MM.1S (cell line): ENCODE data around the gene CPXM2.

Experiments used
- DNase-seq: peaks from one replicate; pipeline ENCODE4 v3.0.0-alpha.2; 2015
- H2AFZ ChIP-seq: fragments of 300-600 bp; sonication (generic); 2 replicates; pipeline ENCODE4 v1.6.0; 2016; ENCODE audit warnings: antibody characterized with exemption, low read length
- H3F3A ChIP-seq: fragments of 300-600 bp; sonication (generic); 2 replicates; pipeline ENCODE4 v1.6.1; 2016; ENCODE audit warnings: mild to moderate bottlenecking, antibody characterized with exemption, low read length, moderate library complexity, mixed read lengths; ENCODE audit not compliant: insufficient read depth
- H3K27ac ChIP-seq: fragments of 300-600 bp; sonication (generic); 2 replicates; pipeline ENCODE4 v1.5.1; 2016; ENCODE audit warnings: mild to moderate bottlenecking, low read length
- H3K27me3 ChIP-seq: fragments of 300-600 bp; sonication (generic); replicated peaks from 2 replicates; pipeline ENCODE4 v1.6.0; 2016; ENCODE audit warnings: low read length; ENCODE audit not compliant: insufficient read depth
- H3K36me3 ChIP-seq: fragments of 300-600 bp; sonication (generic); replicated peaks from 2 replicates; pipeline ENCODE4 v1.6.1; 2016; ENCODE audit warnings: mild to moderate bottlenecking, low read length, mixed read lengths; ENCODE audit not compliant: insufficient read depth
- H3K4me1 ChIP-seq: fragments of 300-600 bp; sonication (generic); 2 replicates; pipeline ENCODE4 v1.6.1; 2016; ENCODE audit warnings: low read length, mixed read lengths
- H3K4me2 ChIP-seq: fragments of 300-600 bp; sonication (generic); 2 replicates; pipeline ENCODE4 v1.6.0; 2016; ENCODE audit warnings: low read depth, low read length
- H3K4me3 ChIP-seq: fragments of 300-600 bp; sonication (generic); 2 replicates; pipeline ENCODE4 v1.5.1; 2016; ENCODE audit warnings: low read length, mixed read lengths
- H3K79me2 ChIP-seq: fragments of 300-600 bp; sonication (generic); 2 replicates; pipeline ENCODE4 v1.6.1; 2016; ENCODE audit warnings: mixed run types, low read length, mixed read lengths
- H3K9ac ChIP-seq: fragments of 300-600 bp; sonication (generic); 2 replicates; pipeline ENCODE4 v1.6.1; 2016; ENCODE audit warnings: low read length, mixed read lengths
- H3K9me2 ChIP-seq: fragments of 300-600 bp; sonication (generic); replicated peaks from 2 replicates; pipeline ENCODE4 v1.6.1; 2016; ENCODE audit warnings: mild to moderate bottlenecking, low read length, mixed read lengths; ENCODE audit not compliant: insufficient read depth
- H3K9me3 ChIP-seq: fragments of 300-600 bp; sonication (generic); replicated peaks from 2 replicates; pipeline ENCODE4 v1.6.1; 2016; ENCODE audit warnings: mild to moderate bottlenecking, low read length, mixed read lengths; ENCODE audit not compliant: insufficient read depth
- H4K20me1 ChIP-seq: fragments of 300-600 bp; sonication (generic); 2 replicates; pipeline ENCODE4 v1.6.1; 2016; ENCODE audit warnings: mild to moderate bottlenecking, low read length, moderate library complexity, mixed read lengths; ENCODE audit not compliant: insufficient read depth
- CTCF ChIP-seq: fragments of 300-600 bp; sonication (generic); IDR thresholded peaks from 2 replicates; pipeline ENCODE4 v1.5.1; 2016; ENCODE audit warnings: antibody characterized with exemption, low read length, mixed read lengths
- EZH2 ChIP-seq: fragments of 300-600 bp; sonication (generic); optimal IDR thresholded peaks from 2 replicates; pipeline ENCODE3; 2017; ENCODE audit warnings: low read depth, mild to moderate bottlenecking, antibody characterized with exemption, low read length, mixed read lengths
- EZH2phosphoT487 ChIP-seq: fragments of 300-600 bp; sonication (generic); IDR thresholded peaks from 2 replicates; pipeline ENCODE4 v1.6.1; 2018; ENCODE audit warnings: antibody characterized with exemption, low read length

CPXM2 gene

GRCh38 chr10:123831259-123831658 lies 60.3 kb downstream of the CPXM2 start:
- no peak for DNase-seq
- Histone ChIP-seq H3K79me2 (no peaks in the 10 kb centered on the region), H3K4me3 (no peak overlapping the region), H3K9me3 (no peaks in the 10 kb centered on the region), H3K9me2 (no peaks in the 10 kb centered on the region), H2AFZ (no peak overlapping the region), H3K36me3 (no peaks in the 10 kb centered on the region), H3K27me3 (no peaks in the 10 kb centered on the region), H3K9ac (no peak overlapping the region), H3K4me2 (no peak overlapping the region), H3K27ac (no peak overlapping the region), H3K4me1 (no peaks in the 10 kb centered on the region), H3F3A (no peaks in the 10 kb centered on the region), H4K20me1 (no peaks in the 10 kb centered on the region)
- TF ChIP-seq EZH2: no peak
- TF ChIP-seq CTCF: no peak
- TF ChIP-seq EZH2phosphoT487: no peak

GRCh38 chr10:123821136-123821535 lies 70.5 kb downstream of the CPXM2 start:
- DNase-seq: no peak
- Histone ChIP-seq H3K9me2 (no peaks in the 10 kb centered on the region), H3K4me3 (no peak overlapping the region), H3K27ac (no peak overlapping the region), H3K9me3 (no peaks in the 10 kb centered on the region), H3K4me1 (no peaks in the 10 kb centered on the region), H2AFZ (no peak overlapping the region), H3K79me2 (no peaks in the 10 kb centered on the region), H3K9ac (no peak overlapping the region), H3K27me3 (no peaks in the 10 kb centered on the region), H3K4me2 (no peak overlapping the region), H4K20me1 (no peaks in the 10 kb centered on the region), H3K36me3 (no peaks in the 10 kb centered on the region), H3F3A (no peaks in the 10 kb centered on the region)
- TF ChIP-seq CTCF: no peak
- TF ChIP-seq EZH2phosphoT487: no peak
- no peak for TF ChIP-seq EZH2

GRCh38 chr10:123809632-123810031 lies 82.0 kb downstream of the CPXM2 start:
- H3K4me3 ChIP-seq: no peak overlapping the region
- H3K9me2 ChIP-seq: no peaks in the 10 kb centered on the region
- no peaks in the 10 kb centered on the region for H3F3A ChIP-seq
- no peak overlapping the region for H2AFZ ChIP-seq
- H3K4me1 ChIP-seq: no peaks in the 10 kb centered on the region
- H3K27me3 ChIP-seq: no peaks in the 10 kb centered on the region
- H3K79me2 ChIP-seq: no peaks in the 10 kb centered on the region
- no peaks in the 10 kb centered on the region for H3K9me3 ChIP-seq
- H3K36me3 ChIP-seq: no peaks in the 10 kb centered on the region
- TF ChIP-seq CTCF (no peak), EZH2 (no peak), EZH2phosphoT487 (no peak)
- H3K9ac ChIP-seq: no peak overlapping the region
- DNase-seq: no peak
- H3K27ac ChIP-seq: no peak overlapping the region
- no peaks in the 10 kb centered on the region for H4K20me1 ChIP-seq
- no peak overlapping the region for H3K4me2 ChIP-seq
